Astrocyte of the cerebellum (primary cell): Measurements from ENCODE around the gene KRTAP25-1.

Source experiments
- DNase-seq: peaks from one replicate; pipeline ENCODE4 v3.0.0-alpha.2; 2011; ENCODE audit warnings: low read depth
- H3K4me3 ChIP-seq: 2 replicates; pipeline ENCODE4 v1.5.1; 2011; ENCODE audit warnings: mild to moderate bottlenecking, low read depth, low read length, moderate library complexity
- CTCF ChIP-seq: IDR thresholded peaks from 2 replicates; pipeline ENCODE4 v1.5.1; 2012; ENCODE audit warnings: low read length, low read depth, moderate library complexity, mild to moderate bottlenecking; ENCODE audit errors: missing control alignments
- in situ Hi-C: cut with HindIII; loops from 2 replicates; pipeline ENCODE4 v1.10.0; 2017; ENCODE audit warnings: low sequenced_read_pairs

KRTAP25-1 gene

GRCh38 chr21:30282850-30283249 is 6.5 kb downstream of the KRTAP25-1 start, which contains the start of gene KRTAP24-1:
Gene KRTAP24-1 (minus strand): TSS chr21:30282950. CDS start chr21:30282932, 18 bp downstream.
- DNase-seq, result no peak
- in situ Hi-C loops, result no loop called here
- H3K4me3 ChIP-seq, result no peak within 1 kb of the TSS
- TF ChIP-seq CTCF, result no peak

GRCh38 chr21:30271611-30272010 is 17.7 kb downstream of the KRTAP25-1 start:
- DNase-seq, result no peak
- no peak for TF ChIP-seq CTCF
- H3K4me3 ChIP-seq, result no peak overlapping the region
- in situ Hi-C loops, result no loop called here

GRCh38 chr21:30271156-30271555 is 18.2 kb downstream of the KRTAP25-1 start:
- DNase-seq, result peak; percentile 1
- in situ Hi-C loops, result no loop called here
- no peak for TF ChIP-seq CTCF
- no peak overlapping the region for H3K4me3 ChIP-seq

GRCh38 chr21:30269803-30270530 is 19.3 kb downstream of the KRTAP25-1 start:
- in situ Hi-C loops, result no loop called here
- no peak for TF ChIP-seq CTCF
- H3K4me3 ChIP-seq, result no peak overlapping the region
- no peak for DNase-seq

GRCh38 chr21:30268608-30269197 is 20.6 kb downstream of the KRTAP25-1 start:
- no peak overlapping the region for H3K4me3 ChIP-seq
- in situ Hi-C loops, result no loop called here
- peak; percentile 14 for TF ChIP-seq CTCF
- no peak for DNase-seq

GRCh38 chr21:30257773-30258172 is 31.5 kb downstream of the KRTAP25-1 start:
- DNase-seq, result peak; percentile 9
- in situ Hi-C loops, result no loop called here
- no peak overlapping the region for H3K4me3 ChIP-seq
- TF ChIP-seq CTCF, result peak; percentile 28
